K562 (cell line): ENCODE results near the gene POU4F3. TPM values are rescaled to one million over a fixed set of nuclear protein-coding genes. Genes with fewer than 3 reads are reported as not detected.

Experiments
- ATAC-seq: fragments of 200-7000 bp; cut with Tn5 transposase; 3 replicates; pipeline ENCODE4 v1.9.1; 2020; ENCODE audit warnings: moderate library complexity
- BruUV-seq: library from RNA; stranded (reverse); fragments of 400-500 nt; replicated peaks from 2 replicates; lab custom pipeline; 2021; lab: Mats Ljungman, UMichigan
- CTCF ChIA-PET: fragments of 300-600 bp; formaldehyde crosslinking; extraction: SDS; loops from one replicate; lab custom pipeline; 2021; ENCODE audit warnings: low intra/inter-chr PET ratio; lab: Yijun Ruan, JAX
- POLR2A ChIA-PET: fragments of 300-600, 350-650 bp; sonication (Branson Sonifier 250); formaldehyde crosslinking; extraction: SDS; loops from one replicate; lab custom pipeline; 2021; ENCODE audit warnings: antibody characterized with exemption, inconsistent platforms; lab: Yijun Ruan, JAX
- DNase-seq, 4 experiments: peaks; one replicate each; pipeline versions ENCODE4 v3.0.0 to v3.0.0-alpha.2; 2011 to 2018; ENCODE audit warnings: low spot score in 3 of 4, mixed read lengths in 3 of 4; ENCODE audit errors: extremely low read depth in 1 of 4
- FAIRE-seq: peaks from 2 replicates; lab custom pipeline; 2011; peaks lifted over from hg19 to GRCh38; lab: Jason Lieb, UNC
- H2AFZ ChIP-seq: 2 replicates; pipeline ENCODE4 v1.6.0; 2011; ENCODE audit warnings: low read depth, low read length, control low read depth, inconsistent platforms
- H3K27ac ChIP-seq: fragments of 200-600 bp; 3 replicates; pipeline ENCODE4 v1.8.0; 2011; ENCODE audit warnings: low read depth, mild to moderate bottlenecking, control low read depth, inconsistent platforms, low read length, moderate library complexity, mixed read lengths; ENCODE audit errors: extremely low read depth
- H3K27me3 ChIP-seq, 2 experiments: fragments of 300-600 bp in 1 of 2; 2 replicates in 1 of 2; 3 replicates in 1 of 2; pipeline versions ENCODE4 v1.6.0 to v1.8.0; 2011; ENCODE audit warnings: inconsistent platforms in 2 of 2, low read length in 2 of 2, mild to moderate bottlenecking in 1 of 2, mixed read lengths in 1 of 2, moderate library complexity in 1 of 2; ENCODE audit not compliant: control insufficient read depth in 2 of 2, insufficient read depth in 2 of 2
- H3K36me3 ChIP-seq: fragments of 300-600 bp; 3 replicates; pipeline ENCODE4 v1.8.0; 2011; ENCODE audit warnings: mild to moderate bottlenecking, low read length, inconsistent platforms; ENCODE audit not compliant: control insufficient read depth, insufficient read depth
- H3K4me1 ChIP-seq, 2 experiments: fragments of 200-600 bp in 1 of 2; replicated peaks in 1 of 2; 2 replicates in 1 of 2; 3 replicates in 1 of 2; pipeline versions ENCODE4 v1.5.1 to v1.8.0; 2011; ENCODE audit warnings: inconsistent platforms in 2 of 2, low read length in 2 of 2, mild to moderate bottlenecking in 1 of 2, mixed read lengths in 1 of 2, moderate library complexity in 1 of 2; ENCODE audit not compliant: control insufficient read depth in 2 of 2, insufficient read depth in 2 of 2
- H3K4me2 ChIP-seq: 2 replicates; pipeline ENCODE4 v1.6.1; 2011; ENCODE audit warnings: low read length, control low read depth, inconsistent platforms, mixed read lengths; ENCODE audit not compliant: insufficient read depth
- H3K4me3 ChIP-seq: fragments of 200-600 bp; sonication (generic), shearing (Covaris generic); 2 replicates; pipeline ENCODE4 v1.5.1; 2016; ENCODE audit warnings: control low read depth, inconsistent platforms
- H3K79me2 ChIP-seq: fragments of 200-600 bp; 3 replicates; pipeline ENCODE4 v1.8.0; 2011; ENCODE audit warnings: low read length, inconsistent platforms; ENCODE audit not compliant: control insufficient read depth, insufficient read depth
- H3K9ac ChIP-seq, 2 experiments: 2 replicates each; pipeline versions ENCODE4 v1.6.0 to v1.6.1; 2011; ENCODE audit warnings: low read depth in 2 of 2, low read length in 2 of 2, control low read depth in 1 of 2, inconsistent platforms in 1 of 2, mild to moderate bottlenecking in 1 of 2, mixed read lengths in 1 of 2; ENCODE audit not compliant: insufficient read depth in 1 of 2
- H3K9me1 ChIP-seq: one replicate; pipeline ENCODE4 v1.6.0; 2011; ENCODE audit warnings: inconsistent platforms, mild to moderate bottlenecking, low read length, moderate library complexity; ENCODE audit not compliant: control insufficient read depth, insufficient read depth
- H3K9me3 ChIP-seq: replicated peaks from 2 replicates; pipeline ENCODE4 v1.5.1; 2011; ENCODE audit warnings: low read depth, low read length, inconsistent platforms; ENCODE audit not compliant: control insufficient read depth, insufficient read depth
- H4K20me1 ChIP-seq: replicated peaks from 2 replicates; pipeline ENCODE4 v1.6.1; 2011; ENCODE audit warnings: low read length, inconsistent platforms, mixed read lengths; ENCODE audit not compliant: control insufficient read depth, insufficient read depth
- BCL6 ChIP-seq: fragments of 250-450 bp; sonication (Bioruptor Pico); IDR thresholded peaks from 2 replicates; pipeline ENCODE4 v1.4.0; 2020
- BRD4 ChIP-seq: fragments of 200-600 bp; sonication (generic); IDR thresholded peaks from 2 replicates; pipeline ENCODE4 v1.6.1; 2017; ENCODE audit warnings: inconsistent platforms
- CXXC5 ChIP-seq: fragments of 250-450 bp; sonication (Bioruptor Pico); IDR thresholded peaks from 2 replicates; pipeline ENCODE4 v1.8.0; 2022; ENCODE audit warnings: inconsistent platforms, mild to moderate bottlenecking, moderate library complexity
- ETS2 ChIP-seq: IDR thresholded peaks from 2 replicates; pipeline ENCODE4 v1.6.1; 2016; ENCODE audit warnings: borderline replicate concordance, missing genetic modification characterization, mild to moderate bottlenecking, moderate library complexity, missing compliant biosample characterization; ENCODE audit not compliant: poor library complexity, severe bottlenecking
- FOSL1 ChIP-seq: fragments of 200-800 bp; sonication (Bioruptor generic); conservative IDR thresholded peaks from 2 replicates; pipeline ENCODE4 v1.6.1; 2016; ENCODE audit warnings: missing genetic modification characterization, missing compliant biosample characterization
- FOXK1 ChIP-seq: sonication (generic); formaldehyde crosslinking; IDR thresholded peaks from 2 replicates; pipeline ENCODE4 v1.8.0; 2022; ENCODE audit warnings: missing genetic modification reagents, mild to moderate bottlenecking, borderline replicate concordance
- FOXM1 ChIP-seq, 2 experiments: fragments of 450-650 bp in 1 of 2; sonication (generic) in 1 of 2; formaldehyde crosslinking in 1 of 2; IDR thresholded peaks; 2 replicates each; pipeline versions ENCODE4 v1.6.1 to v1.9.0; 2017 to 2022; ENCODE audit warnings: low read depth in 2 of 2, mild to moderate bottlenecking in 2 of 2, missing genetic modification reagents in 1 of 2, moderate library complexity in 1 of 2
- NCOR1 ChIP-seq: fragments of 450-650 bp; IDR thresholded peaks from 2 replicates; pipeline ENCODE4 v1.6.1; 2016; ENCODE audit warnings: mild to moderate bottlenecking, moderate library complexity
- RHOXF2B ChIP-seq: fragments of 250-450 bp; sonication (Bioruptor Pico); conservative IDR thresholded peaks from 2 replicates; pipeline ENCODE4 v1.5.1; 2021
- ZBTB26 ChIP-seq: fragments of 450-650 bp; formaldehyde crosslinking; IDR thresholded peaks from 2 replicates; pipeline ENCODE4 v1.4.0; 2022; ENCODE audit warnings: missing genetic modification characterization
- ZNF316 ChIP-seq: fragments of 450-650 bp; IDR thresholded peaks from 2 replicates; pipeline ENCODE4 v1.6.1; 2016
- WGBS: fragments of 100-300 bp; shearing (Covaris generic); methylation state at CpG from one replicate; pipeline ENCODE4 v1.1.6; 2016; ENCODE audit warnings: low coverage, mixed read lengths; ENCODE audit not compliant: insufficient coverage; ENCODE audit errors: missing lambda C conversion rate; 5-methylcytosine and 5-hydroxymethylcytosine counted together
- in situ Hi-C: fragments of 300-500 bp; cut with MboI; formaldehyde crosslinking; loops from 4 replicates; pipeline ENCODE4 v1.15.0; 2018; ENCODE audit warnings: inconsistent platforms, mixed read lengths
- intact Hi-C: fragments of 100-400 bp; cut with micrococcal nuclease; formaldehyde crosslinking; loops from 2 replicates; pipeline ENCODE4 v1.14.2; 2022
- polyA plus RNA-seq, 8 experiments: library from polyadenylated mRNA; depleted of rRNA in 4 of 8; stranded (reverse) in 5 of 8; unstranded in 3 of 8; fragments of >200 nt; fragmentation: Nextera tagmentation in 2 of 8; fragmentation: Illumina TruSeq in 1 of 8; extraction: Ambion mirVana in 2 of 8; extraction: Trizol in 1 of 8; gene quantifications; 2 replicates each; pipeline versions ENCODE4 v1.2.1 to v1.2.3, GENCODE V29; 2011 to 2014; ENCODE audit warnings: inconsistent platforms in 1 of 8, missing spikeins in 1 of 8
- total RNA-seq, 7 experiments: library from RNA; depleted of rRNA in 6 of 7; stranded (reverse); fragments of >200 nt in 6 of 7; fragmentation: Illumina TruSeq in 2 of 7; extraction: Trizol in 2 of 7; gene quantifications; 2 replicates each; pipeline versions ENCODE4 v1.2.1 to v1.2.3, GENCODE V29; 2011 to 2021; ENCODE audit warnings: low replicate concordance in 1 of 7
- TF ChIP-seq, protein P1 (sequence below): sonication (generic); formaldehyde crosslinking; IDR thresholded peaks from 2 replicates; pipeline ENCODE4 v1.5.0; 2020; ENCODE audit warnings: missing genetic modification reagents

Gene POU4F3
- total and polyA plus RNA-seq, 9 of the 15 experiments (the other 6 are each of a cell fraction or from before 2014, with no cell fraction given) = 0.04 to 0.13 (median 0.07) TPM; not detected in 6

- Histone ChIP-seq H3K27ac (no peak overlapping the region), H3K4me2 (no peak overlapping the region), H2AFZ (no peak overlapping the region), H3K4me3 (no peak overlapping the region), H4K20me1 (no peaks in the 10 kb centered on the region), H3K27me3 (peaks cover 19 to 25% of the 10 kb centered on the region in 2 experiments; a peak in 4 of 5 replicates), H3K79me2 (no peaks in the 10 kb centered on the region), H3K9me1 (no peaks in the 10 kb centered on the region), H3K4me1 (peaks cover 0 to 4% of the 10 kb centered on the region in 2 experiments; a peak in 2 of 5 replicates), H3K9ac (no peak overlapping the region), H3K36me3 (no peaks in the 10 kb centered on the region), H3K9me3 (no peaks in the 10 kb centered on the region)
- intact Hi-C loops (no loop called here), in situ Hi-C loops (no loop called here)
- FAIRE-seq (no peak), ATAC-seq (no peak), DNase-seq (no peak)
- 4% methylated on average over 2 of the region's 2 CpGs for WGBS
- no peak for TF ChIP-seq CXXC5 (CRISPR knock-in tag)
- TF ChIP-seq, protein P1, sequence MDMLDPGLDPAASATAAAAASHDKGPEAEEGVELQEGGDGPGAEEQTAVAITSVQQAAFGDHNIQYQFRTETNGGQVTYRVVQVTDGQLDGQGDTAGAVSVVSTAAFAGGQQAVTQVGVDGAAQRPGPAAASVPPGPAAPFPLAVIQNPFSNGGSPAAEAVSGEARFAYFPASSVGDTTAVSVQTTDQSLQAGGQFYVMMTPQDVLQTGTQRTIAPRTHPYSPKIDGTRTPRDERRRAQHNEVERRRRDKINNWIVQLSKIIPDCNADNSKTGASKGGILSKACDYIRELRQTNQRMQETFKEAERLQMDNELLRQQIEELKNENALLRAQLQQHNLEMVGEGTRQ (CRISPR knock-in tag) = no peak
- no peak for TF ChIP-seq BCL6 (CRISPR knock-in tag)
- TF ChIP-seq ZNF316 = no peak
- TF ChIP-seq FOSL1 (tag) = no peak
- no peak for TF ChIP-seq ZBTB26 (CRISPR knock-in tag)
- TF ChIP-seq FOXM1 (IDR thresholded peaks at IDR 0.05; ENCODE audit: low read depth) = no peak
- no peak for TF ChIP-seq FOXM1 (CRISPR knock-in tag; IDR thresholded peaks at IDR 0.05; ENCODE audit: low read depth)
- TF ChIP-seq ETS2 (tag) = no peak
- no peak for TF ChIP-seq RHOXF2B (CRISPR knock-in tag)
- no peak for TF ChIP-seq FOXK1 (CRISPR knock-in tag)
- TF ChIP-seq NCOR1 = no peak
- TF ChIP-seq BRD4 = no peak
- BruUV-seq = no TSS peak
- ChIA-PET POLR2A (no interaction called here), CTCF (no interaction called here)
Measured at GRCh38 chr5:146331423-146331822, 7.2 kb upstream of the POU4F3 start.
